Astrocyte (in vitro differentiated cells and primary cell): Measurements from ENCODE around the gene HOXB13.

ENCODE experiments used
- CTCF ChIP-seq: IDR thresholded peaks from 2 replicates; pipeline ENCODE4 v1.5.1; 2011; ENCODE audit warnings: low read depth, mild to moderate bottlenecking, inconsistent platforms, low read length, moderate library complexity; ENCODE audit not compliant: insufficient read depth
- EZH2 ChIP-seq: IDR thresholded peaks from 2 replicates; pipeline ENCODE4 v1.6.1; 2012; ENCODE audit warnings: mild to moderate bottlenecking, low read length, inconsistent platforms; ENCODE audit not compliant: insufficient read depth

GRCh38 chr17:48718761-48719641, 9.5 kb downstream of the HOXB13 start:
- TF ChIP-seq EZH2 (peak; percentile 100), CTCF (no peak)
